Stimulated activated CD4-positive, alpha-beta T cell treated with anti-CD3 and anti-CD28 coated beads, Interleukin-4, amount 100 ng/mL, for 1 hour (primary cell): ENCODE measurements around the gene HNRNPR.
"Not testable (repeated sequence)": the region's sequence is repeated elsewhere in the genome, so short reads cannot be mapped to it uniquely, and the experiment has no call there.

Source experiments
- DNase-seq: peaks from one replicate; pipeline ENCODE4 v3.0.0-alpha.2; 2020

The HNRNPR gene

GRCh38 chr1:23344111-23344986 lies at the start of gene HNRNPR:
Gene HNRNPR (minus strand): TSS chr1:23344284. CDS start chr1:23341008, 3,276 bp downstream.
- DNase-seq: peak; percentile 100

- DNase-seq: no peak
Observed at GRCh38 chr1:23393706-23394105, 49.6 kb upstream of the HNRNPR start.

- no peak for DNase-seq
Observed at GRCh38 chr1:23392125-23392855, 48.2 kb upstream of the HNRNPR start.

GRCh38 chr1:23389837-23390321 lies 45.8 kb upstream of the HNRNPR start:
- no peak for DNase-seq

- no peak for DNase-seq
Observed at GRCh38 chr1:23387494-23387893, 43.4 kb upstream of the HNRNPR start.

GRCh38 chr1:23385119-23385621 lies 41.1 kb upstream of the HNRNPR start:
- no peak for DNase-seq

- no peak for DNase-seq
Observed at GRCh38 chr1:23384312-23385058, 40.4 kb upstream of the HNRNPR start.

- DNase-seq: no peak
Observed at GRCh38 chr1:23383577-23384311, 39.7 kb upstream of the HNRNPR start.

- no peak for DNase-seq
Observed at GRCh38 chr1:23381233-23381885, 37.3 kb upstream of the HNRNPR start.

- DNase-seq: no peak
Observed at GRCh38 chr1:23380719-23381118, 36.6 kb upstream of the HNRNPR start.

GRCh38 chr1:23380236-23380635 lies 36.2 kb upstream of the HNRNPR start:
- not testable (repeated sequence) for DNase-seq

- DNase-seq: no peak
Observed at GRCh38 chr1:23376890-23377811, 33.1 kb upstream of the HNRNPR start.

- DNase-seq: not testable (repeated sequence)
Observed at GRCh38 chr1:23374079-23374735, 30.1 kb upstream of the HNRNPR start.

- DNase-seq: no peak
Observed at GRCh38 chr1:23371987-23372880, 28.1 kb upstream of the HNRNPR start.

GRCh38 chr1:23370709-23371584 lies 26.9 kb upstream of the HNRNPR start:
- DNase-seq: no peak

- no peak for DNase-seq
Observed at GRCh38 chr1:23370330-23370708, 26.2 kb upstream of the HNRNPR start.

GRCh38 chr1:23369335-23370013 lies 25.4 kb upstream of the HNRNPR start, which contains the start of gene ZNF436:
Gene ZNF436 (minus strand): TSS chr1:23369836. CDS start chr1:23368005, 1,831 bp downstream.
- peak; percentile 25 for DNase-seq
